HepG2 (cell line): ENCODE results near the gene SAE1. TPM values are rescaled to one million over a fixed set of nuclear protein-coding genes. Genes with fewer than 3 reads are reported as not detected.
A peak's percentile ranks its signal among the peaks of the same experiment; 100 is the strongest.

Experiments
- AGO1 ChIP-seq: fragments of 200-400 bp; formaldehyde crosslinking; IDR thresholded peaks from 2 replicates; pipeline ENCODE4 v1.6.1; 2017; ENCODE audit warnings: mild to moderate bottlenecking, low read depth, low read length, moderate library complexity; ENCODE audit not compliant: poor library complexity, severe bottlenecking
- AGO2 ChIP-seq: fragments of 200-400 bp; formaldehyde crosslinking; optimal IDR thresholded peaks from 2 replicates; pipeline ENCODE3; 2017; ENCODE audit warnings: mild to moderate bottlenecking, low read depth, low read length, moderate library complexity
- EEA1 ChIP-seq: sonication (generic); formaldehyde crosslinking; IDR thresholded peaks from 2 replicates; pipeline ENCODE4 v1.5.1; 2020; ENCODE audit warnings: mild to moderate bottlenecking, missing genetic modification reagents, borderline replicate concordance
- FOXA3 ChIP-seq: IDR thresholded peaks from 2 replicates; pipeline ENCODE4 v1.6.1; 2016; ENCODE audit warnings: missing genetic modification reagents, missing compliant biosample characterization
- FOXC1 ChIP-seq: sonication (generic); formaldehyde crosslinking; IDR thresholded peaks from 2 replicates; pipeline ENCODE4 v1.8.0; 2022; ENCODE audit warnings: mild to moderate bottlenecking, missing genetic modification reagents, borderline replicate concordance
- GRHL1 ChIP-seq: sonication (generic); formaldehyde crosslinking; conservative IDR thresholded peaks from 2 replicates; pipeline ENCODE4 v1.8.0; 2022; ENCODE audit warnings: missing genetic modification reagents
- HES4 ChIP-seq: sonication (generic); formaldehyde crosslinking; IDR thresholded peaks from 2 replicates; pipeline ENCODE4 v1.9.0; 2021; ENCODE audit warnings: mild to moderate bottlenecking, missing genetic modification reagents, borderline replicate concordance
- JUND ChIP-seq: sonication (generic); formaldehyde crosslinking; IDR thresholded peaks from 2 replicates; pipeline ENCODE4 v1.8.0; 2022; ENCODE audit warnings: mild to moderate bottlenecking, missing genetic modification reagents
- KLF15 ChIP-seq: sonication (generic); formaldehyde crosslinking; IDR thresholded peaks from 2 replicates; pipeline ENCODE4 v1.8.1; 2023; ENCODE audit warnings: borderline replicate concordance, mild to moderate bottlenecking, inconsistent platforms, missing genetic modification reagents, mixed read lengths
- KLF16 ChIP-seq, 2 experiments: sonication (generic) in 1 of 2; formaldehyde crosslinking in 1 of 2; IDR thresholded peaks; 2 replicates each; pipeline versions ENCODE4 v1.6.1 to v1.8.0; 2016 to 2023; ENCODE audit warnings: missing genetic modification reagents in 2 of 2, missing compliant biosample characterization in 1 of 2
- MAX ChIP-seq: IDR thresholded peaks from 2 replicates; pipeline ENCODE4 v1.6.1; 2012; ENCODE audit warnings: inconsistent platforms
- MBD4 ChIP-seq: IDR thresholded peaks from 2 replicates; pipeline ENCODE4 v1.6.1; 2012; ENCODE audit warnings: low read length, inconsistent platforms, borderline replicate concordance
- MYC ChIP-seq: sonication (generic); formaldehyde crosslinking; IDR thresholded peaks from 2 replicates; pipeline ENCODE4 v1.9.0; 2021; ENCODE audit warnings: missing genetic modification reagents, borderline replicate concordance
- NCOR1 ChIP-seq: fragments of 200-600 bp; sonication (generic); IDR thresholded peaks from 2 replicates; pipeline ENCODE4 v1.7.0; 2017; ENCODE audit warnings: antibody characterized with exemption, low read length, borderline replicate concordance
- SMAD1 ChIP-seq: sonication (generic); formaldehyde crosslinking; IDR thresholded peaks from 2 replicates; pipeline ENCODE4 v1.4.0; 2020; ENCODE audit warnings: missing genetic modification reagents, low read depth, mild to moderate bottlenecking, borderline replicate concordance
- SP5 ChIP-seq: IDR thresholded peaks from 2 replicates; pipeline ENCODE4 v1.6.1; 2016; ENCODE audit warnings: low read depth, borderline replicate concordance
- TBX3 ChIP-seq: fragments of 450-650 bp; IDR thresholded peaks from 2 replicates; pipeline ENCODE4 v1.6.1; 2017; ENCODE audit warnings: antibody characterized with exemption, mild to moderate bottlenecking, inconsistent platforms, borderline replicate concordance
- ZBTB1 ChIP-seq: sonication (generic); formaldehyde crosslinking; IDR thresholded peaks from 2 replicates; pipeline ENCODE4 v1.4.0; 2020; ENCODE audit warnings: missing genetic modification reagents, borderline replicate concordance
- ZBTB42 ChIP-seq: sonication (generic); formaldehyde crosslinking; IDR thresholded peaks from 2 replicates; pipeline ENCODE4 v1.5.0; 2020; ENCODE audit warnings: mild to moderate bottlenecking, missing genetic modification reagents
- ZFP62 ChIP-seq: sonication (generic); formaldehyde crosslinking; IDR thresholded peaks from 2 replicates; pipeline ENCODE4 v1.4.0; 2020; ENCODE audit warnings: missing genetic modification reagents
- ZMYM3 ChIP-seq: sonication (generic); formaldehyde crosslinking; IDR thresholded peaks from 2 replicates; pipeline ENCODE4 v1.5.1; 2020; ENCODE audit warnings: mild to moderate bottlenecking, missing genetic modification reagents
- ZNF446 ChIP-seq: sonication (generic); formaldehyde crosslinking; IDR thresholded peaks from 2 replicates; pipeline ENCODE4 v1.5.0; 2020; ENCODE audit warnings: mild to moderate bottlenecking, missing genetic modification reagents
- ZNF614 ChIP-seq: IDR thresholded peaks from 2 replicates; pipeline ENCODE4 v1.6.1; 2018; ENCODE audit warnings: missing biosample characterization, missing genetic modification reagents, inconsistent platforms, borderline replicate concordance
- ZNF644 ChIP-seq: IDR thresholded peaks from 2 replicates; pipeline ENCODE4 v1.6.1; 2016; ENCODE audit warnings: low read depth
- ZNF761 ChIP-seq: sonication (generic); formaldehyde crosslinking; conservative IDR thresholded peaks from 2 replicates; pipeline ENCODE4 v1.4.0; 2020; ENCODE audit warnings: mild to moderate bottlenecking, missing genetic modification reagents
- ZNF770 ChIP-seq: sonication (generic); formaldehyde crosslinking; IDR thresholded peaks from 2 replicates; pipeline ENCODE4 v1.5.0; 2020; ENCODE audit warnings: mild to moderate bottlenecking, missing genetic modification reagents
- polyA plus RNA-seq, 8 experiments: library from polyadenylated mRNA; depleted of rRNA in 3 of 8; stranded (reverse) in 7 of 8; unstranded in 1 of 8; fragments of >200 nt; fragmentation: Illumina TruSeq in 4 of 8; extraction: Trizol in 4 of 8; gene quantifications; 2 replicates each; pipeline versions ENCODE4 v1.2.1 to v1.2.3, GENCODE V29; 2011 to 2016; ENCODE audit warnings: low read depth in 4 of 8, missing spikeins in 1 of 8, mixed read lengths in 1 of 8; ENCODE audit not compliant: insufficient read depth in 1 of 8
- total RNA-seq, 5 experiments: library from RNA; depleted of rRNA; stranded (reverse); fragments of >200 nt; fragmentation: Illumina TruSeq; extraction: Trizol; gene quantifications; 2 replicates each; pipeline ENCODE4 v1.2.3, GENCODE V29; 2016; ENCODE audit warnings: low read depth in 1 of 5

The SAE1 gene
- total and polyA plus RNA-seq, 2 of the 13 experiments (the other 11 are each of a cell fraction or from before 2014, with no cell fraction given) = 87.6 to 197 TPM

- TF ChIP-seq ZFP62 (CRISPR knock-in tag) = no peak
- peak; percentile 3 for TF ChIP-seq AGO1
- TF ChIP-seq SMAD1 (CRISPR knock-in tag) = no peak
- TF ChIP-seq ZMYM3 (CRISPR knock-in tag) = peak; percentile 78
- no peak for TF ChIP-seq ZNF614 (CRISPR knock-in tag)
- no peak for TF ChIP-seq GRHL1 (CRISPR knock-in tag)
- TF ChIP-seq ZBTB42 = 0 out of 2 replicates have a peak, but pooled peaks have one; percentile 45
- peak; percentile 71 for TF ChIP-seq MAX
- TF ChIP-seq MYC (CRISPR knock-in tag) = peak; percentile 15; the same call in 1 of the 2 replicates
- TF ChIP-seq FOXA3 (CRISPR knock-in tag) = peak; percentile 62
- TF ChIP-seq SP5 = no peak
- no peak for TF ChIP-seq ZNF644
- no peak for TF ChIP-seq MBD4
- 0 out of 2 replicates have a peak, but pooled peaks have one; percentile 39 for TF ChIP-seq HES4
- 0 out of 2 replicates have a peak, but pooled peaks have one; percentile 35 for TF ChIP-seq ZNF770 (CRISPR knock-in tag)
- TF ChIP-seq FOXC1 = no peak
- no peak for TF ChIP-seq KLF15 (CRISPR knock-in tag)
- TF ChIP-seq ZNF761 (CRISPR knock-in tag) = no peak
- TF ChIP-seq AGO2 = peak; percentile 74
- TF ChIP-seq ZNF446 (CRISPR knock-in tag) = peak; percentile 10; the same call in 1 of the 2 replicates
- 0 out of 2 replicates have a peak, but pooled peaks have one; percentile 8 for TF ChIP-seq JUND (CRISPR knock-in tag)
- no peak for TF ChIP-seq TBX3
- TF ChIP-seq NCOR1 = peak; percentile 18; the same call in 1 of the 2 replicates
- no peak for TF ChIP-seq ZBTB1 (CRISPR knock-in tag)
- no peak for TF ChIP-seq EEA1 (CRISPR knock-in tag)
- TF ChIP-seq KLF16 (CRISPR knock-in tag; IDR thresholded peaks at IDR 0.05) = 0 out of 4 replicates have a peak, but pooled peaks of 1 of the 2 experiments have one; percentile 5
Measured at GRCh38 chr19:47230054-47230920, 99.7 kb downstream of the SAE1 start (continued).
